Middle frontal gyrus (tissue), 1 donor: ENCODE results near the gene VTN.

Source experiments
- DNase-seq: peaks from one replicate; pipeline ENCODE4 v3.0.0-alpha.2; 2015; ENCODE audit warnings: low spot score; ENCODE audit errors: extremely low spot score

Gene VTN

DNA sequence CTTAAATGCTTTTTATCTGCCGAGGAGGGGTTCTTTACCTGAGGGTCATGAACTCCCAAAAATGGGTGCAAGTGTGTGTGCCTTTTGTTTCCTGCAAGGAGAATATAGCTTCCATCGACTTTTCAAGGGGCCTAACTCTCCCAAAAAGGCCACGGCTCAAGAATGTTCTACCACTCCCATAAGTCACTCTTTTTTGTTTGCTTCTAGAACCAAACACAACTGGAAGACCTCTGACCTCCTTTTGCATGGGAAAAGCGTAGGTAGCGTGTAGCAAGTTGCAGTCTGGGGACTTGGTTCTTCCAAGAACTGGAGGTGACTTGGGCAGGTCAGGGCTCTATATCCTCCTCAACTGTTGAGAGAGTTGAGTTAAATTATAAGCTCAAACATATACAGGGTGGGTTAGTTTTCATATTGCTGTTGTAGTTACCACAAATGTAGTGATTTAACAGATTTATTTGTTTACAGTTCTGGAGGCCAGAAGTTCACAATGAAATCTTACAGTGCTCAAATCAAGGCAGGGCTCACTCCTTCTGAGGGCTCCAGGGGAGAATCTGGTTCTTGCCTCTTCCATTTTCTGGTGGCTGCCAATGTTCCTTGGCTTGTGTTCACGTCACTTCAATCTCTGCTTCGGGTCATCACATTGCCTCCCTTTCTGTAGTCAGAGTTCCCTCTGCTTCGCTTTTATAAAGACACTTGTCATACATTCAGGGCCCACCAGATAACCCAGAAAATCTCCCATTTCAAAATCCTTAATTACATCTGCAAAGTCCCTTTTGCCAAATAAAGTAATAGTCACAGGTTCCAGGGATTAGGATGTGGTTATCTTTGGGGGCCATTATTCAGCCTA, 49.7 kb downstream of the VTN start:
- no peak for DNase-seq

DNA sequence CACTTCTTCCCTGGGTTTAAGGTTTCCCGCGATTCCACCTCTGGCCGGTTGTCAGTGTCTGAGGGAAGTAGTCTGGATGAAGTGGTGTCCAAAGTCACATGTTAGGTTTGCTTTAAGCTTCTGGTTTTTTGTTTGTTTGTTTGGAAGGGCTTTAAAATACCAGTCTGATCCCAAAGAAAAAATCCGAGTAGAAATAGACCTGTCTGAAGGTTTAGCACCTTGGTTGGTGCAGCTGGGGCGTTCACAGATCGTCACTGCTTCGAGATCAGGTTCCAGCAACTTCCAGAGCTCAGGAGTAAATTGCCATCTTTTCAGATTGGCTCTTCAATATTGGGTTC, 50.5 kb downstream of the VTN start:
- DNase-seq: no peak

DNA sequence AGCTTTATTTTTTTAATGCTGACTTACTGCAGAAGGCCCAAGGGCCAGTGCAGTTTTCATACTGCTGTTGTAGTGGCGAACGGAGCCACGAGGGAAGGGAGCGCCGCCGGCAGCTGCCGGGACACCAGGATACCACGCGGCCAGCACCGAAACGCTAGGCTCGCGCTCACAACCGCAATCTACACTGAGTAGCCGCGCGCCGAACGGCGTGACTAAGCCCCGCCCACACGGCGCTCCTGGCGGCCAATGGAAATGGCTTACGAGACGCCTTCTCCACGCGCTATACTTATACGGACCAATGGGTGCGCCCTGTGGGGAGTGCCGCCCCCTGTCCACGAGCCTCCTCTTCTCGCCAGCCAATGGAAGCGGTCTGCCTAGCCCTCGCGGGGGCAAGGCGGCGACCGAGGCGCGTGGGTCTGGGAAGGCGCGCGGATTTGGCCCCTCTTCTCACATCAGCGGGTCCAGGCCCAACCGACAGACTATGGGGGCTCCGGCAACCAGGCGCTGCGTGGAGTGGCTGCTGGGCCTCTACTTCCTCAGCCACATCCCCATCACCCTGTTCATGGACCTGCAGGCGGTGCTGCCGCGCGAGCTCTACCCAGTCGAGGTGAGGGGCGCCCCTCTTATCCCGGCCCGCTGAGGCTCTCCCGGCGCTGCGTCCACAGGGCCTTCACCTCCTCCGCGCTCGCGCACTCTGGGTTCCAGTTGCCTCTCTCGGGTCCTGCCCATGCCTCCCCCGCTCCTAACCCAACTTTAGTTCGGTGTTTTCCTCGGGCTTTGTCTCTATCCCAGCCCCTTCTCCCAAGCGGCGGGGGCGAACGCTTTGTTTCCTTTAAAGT, 51.1 kb downstream of the VTN start, which contains the start of gene TMEM97:
TMEM97 (plus strand) TSS at position 442 of the 839 bp plus-strand sequence; CDS start at position 482, 40 bp downstream.
- DNase-seq: peak; percentile 96

DNA sequence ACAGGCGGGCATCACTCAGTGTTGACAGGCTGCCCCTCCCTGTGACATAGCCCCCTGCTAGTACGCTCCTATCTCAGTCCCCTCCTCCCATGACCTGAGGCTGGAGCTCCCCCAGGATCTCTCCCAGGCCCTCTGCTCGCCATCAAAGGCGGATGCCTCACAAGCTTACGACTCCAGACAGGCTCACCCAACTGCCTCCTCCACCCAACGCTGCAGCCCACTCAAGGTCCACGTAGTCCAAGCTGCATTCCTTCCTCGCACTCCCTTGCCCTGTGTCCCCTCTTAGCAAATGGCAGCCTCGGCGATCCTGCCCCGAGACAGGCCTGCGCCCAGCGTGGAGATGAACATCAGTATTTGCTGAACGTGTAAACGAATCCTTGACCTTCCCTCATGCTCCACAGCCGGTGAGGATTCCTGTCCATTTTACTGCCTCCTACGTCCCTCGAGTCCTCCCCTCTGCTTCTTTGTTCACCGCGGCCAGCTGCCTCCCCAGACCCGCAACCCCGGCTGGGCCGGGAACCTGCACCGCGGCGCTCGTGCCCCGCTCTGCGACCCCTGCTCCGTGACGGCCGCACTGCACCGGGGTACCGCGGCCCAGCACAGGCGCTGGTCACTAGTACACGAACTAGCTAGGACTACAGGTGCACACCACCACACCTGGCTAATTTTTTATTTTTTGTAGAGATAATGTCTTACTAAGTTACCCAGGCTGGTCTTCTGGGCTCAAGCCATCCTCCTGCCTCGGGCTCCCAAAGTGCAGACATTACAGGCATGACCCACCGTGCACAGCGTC, 51.9 kb downstream of the VTN start:
- no peak for DNase-seq
